ENCODE results near the gene BRIP1.
"Not testable (repeated sequence)": the region's sequence is repeated elsewhere in the genome, so short reads cannot be mapped to it uniquely, and the experiment has no call there.

The BRIP1 gene

GRCh38 chr17:61683466-61683865, 179.9 kb downstream of the BRIP1 start:
- no peak overlapping the region for H3K14ac ChIP-seq (ENCODE audit: low read length)
- no peak for DNase-seq
- WGBS (ENCODE audit: extremely low coverage, insufficient coverage, insufficient read length), result no CpG with 5 or more reads among the region's 2 CpGs
- H2AK5ac ChIP-seq (ENCODE audit: low read length), result no peak overlapping the region
- no peak overlapping the region for H3K4me3 ChIP-seq (ENCODE audit: low read depth, low read length)
- H3K9me3 ChIP-seq (ENCODE audit: insufficient read depth, low read depth, low read length), result no peaks in the 10 kb centered on the region
- no peak overlapping the region for H4K12ac ChIP-seq (ENCODE audit: low read depth, low read length)
- peaks cover 0 to 2% of the 10 kb centered on the region in 2 experiments for H3K4me1 ChIP-seq (ENCODE audit: control insufficient read depth in 1 of 2, insufficient read depth in 2 of 2, low read length in 2 of 2)
- no peak overlapping the region for H3K27ac ChIP-seq (ENCODE audit: low read depth, low read length)
- H2AFZ ChIP-seq (ENCODE audit: insufficient read depth, low read length, poor library complexity), result no peak overlapping the region
- no peaks in the 10 kb centered on the region for H3K27me3 ChIP-seq (ENCODE audit: insufficient read depth, low read length)
- H3K18ac ChIP-seq (ENCODE audit: low read length), result no peak overlapping the region
- H3K79me2 ChIP-seq (ENCODE audit: control insufficient read depth, insufficient read depth, low read length, poor library complexity), result no peaks in the 10 kb centered on the region
- H3K79me1 ChIP-seq (ENCODE audit: low read length), result no peaks in the 10 kb centered on the region
- H4K8ac ChIP-seq (ENCODE audit: low read depth, low read length), result no peak overlapping the region
- H2BK5ac ChIP-seq (ENCODE audit: low read depth, low read length, poor library complexity), result no peak overlapping the region
- H3K36me3 ChIP-seq (ENCODE audit: control insufficient read depth in 1 of 2, insufficient read depth in 2 of 2, low read length in 2 of 2), result no peaks in the 10 kb centered on the region
- H2BK12ac ChIP-seq (ENCODE audit: low read length), result no peak overlapping the region
- H3K4ac ChIP-seq (ENCODE audit: low read depth, low read length), result no peak overlapping the region
- H2BK120ac ChIP-seq (ENCODE audit: insufficient read depth, low read length, poor library complexity), result no peak overlapping the region
- no peak overlapping the region for H3K9ac ChIP-seq (ENCODE audit: low read length)
- no peak overlapping the region for H3K23ac ChIP-seq (ENCODE audit: low read length)
- no peak overlapping the region for H3K4me2 ChIP-seq (ENCODE audit: low read length)
- H4K91ac ChIP-seq (ENCODE audit: low read depth, low read length), result no peak overlapping the region

GRCh38 chr17:61680921-61681320, 182.4 kb downstream of the BRIP1 start:
- Histone ChIP-seq H2AFZ (ENCODE audit: insufficient read depth, low read length, poor library complexity) (no peak overlapping the region), H3K79me1 (ENCODE audit: low read length) (no peaks in the 10 kb centered on the region), H3K14ac (ENCODE audit: low read length) (no peak overlapping the region), H3K4me2 (ENCODE audit: low read length) (no peak overlapping the region), H2BK12ac (ENCODE audit: low read length) (no peak overlapping the region), H3K4ac (ENCODE audit: low read depth, low read length) (no peak overlapping the region), H3K27me3 (ENCODE audit: insufficient read depth, low read length) (no peaks in the 10 kb centered on the region), H3K4me3 (ENCODE audit: low read depth, low read length) (no peak overlapping the region), H3K36me3 (ENCODE audit: control insufficient read depth in 1 of 2, insufficient read depth in 2 of 2, low read length in 2 of 2) (no peaks in the 10 kb centered on the region), H3K23ac (ENCODE audit: low read length) (no peak overlapping the region), H3K18ac (ENCODE audit: low read length) (no peak overlapping the region), H3K79me2 (ENCODE audit: control insufficient read depth, insufficient read depth, low read length, poor library complexity) (no peaks in the 10 kb centered on the region), H3K4me1 (ENCODE audit: control insufficient read depth in 1 of 2, insufficient read depth in 2 of 2, low read length in 2 of 2) (no peaks in the 10 kb centered on the region), H2BK5ac (ENCODE audit: low read depth, low read length, poor library complexity) (no peak overlapping the region), H2AK5ac (ENCODE audit: low read length) (no peak overlapping the region), H4K91ac (ENCODE audit: low read depth, low read length) (no peak overlapping the region), H4K8ac (ENCODE audit: low read depth, low read length) (no peak overlapping the region), H3K27ac (ENCODE audit: low read depth, low read length) (no peak overlapping the region), H2BK120ac (ENCODE audit: insufficient read depth, low read length, poor library complexity) (no peak overlapping the region), H4K12ac (ENCODE audit: low read depth, low read length) (no peak overlapping the region), H3K9me3 (ENCODE audit: insufficient read depth, low read depth, low read length) (no peaks in the 10 kb centered on the region), H3K9ac (ENCODE audit: low read length) (no peak overlapping the region)
- WGBS (ENCODE audit: extremely low coverage, insufficient coverage, insufficient read length), result no CpG with 5 or more reads among the region's 10 CpGs
- no peak for DNase-seq

GRCh38 chr17:61678339-61678738, 185.0 kb downstream of the BRIP1 start:
- no peak overlapping the region for H2AK5ac ChIP-seq (ENCODE audit: low read length)
- H3K79me2 ChIP-seq (ENCODE audit: control insufficient read depth, insufficient read depth, low read length, poor library complexity), result no peaks in the 10 kb centered on the region
- no peak overlapping the region for H4K12ac ChIP-seq (ENCODE audit: low read depth, low read length)
- H3K18ac ChIP-seq (ENCODE audit: low read length), result no peak overlapping the region
- H2BK5ac ChIP-seq (ENCODE audit: low read depth, low read length, poor library complexity), result no peak overlapping the region
- H3K9ac ChIP-seq (ENCODE audit: low read length), result no peak overlapping the region
- no peak overlapping the region for H2AFZ ChIP-seq (ENCODE audit: insufficient read depth, low read length, poor library complexity)
- H3K9me3 ChIP-seq (ENCODE audit: insufficient read depth, low read depth, low read length), result no peaks in the 10 kb centered on the region
- no peak overlapping the region for H3K23ac ChIP-seq (ENCODE audit: low read length)
- H2BK120ac ChIP-seq (ENCODE audit: insufficient read depth, low read length, poor library complexity), result no peak overlapping the region
- H2BK12ac ChIP-seq (ENCODE audit: low read length), result no peak overlapping the region
- H3K4me2 ChIP-seq (ENCODE audit: low read length), result no peak overlapping the region
- no peak overlapping the region for H4K91ac ChIP-seq (ENCODE audit: low read depth, low read length)
- no peak overlapping the region for H3K27ac ChIP-seq (ENCODE audit: low read depth, low read length)
- H3K4ac ChIP-seq (ENCODE audit: low read depth, low read length), result no peak overlapping the region
- H3K79me1 ChIP-seq (ENCODE audit: low read length), result no peaks in the 10 kb centered on the region
- H4K8ac ChIP-seq (ENCODE audit: low read depth, low read length), result no peak overlapping the region
- H3K36me3 ChIP-seq (ENCODE audit: control insufficient read depth in 1 of 2, insufficient read depth in 2 of 2, low read length in 2 of 2), result no peaks in the 10 kb centered on the region
- no peaks in the 10 kb centered on the region for H3K4me1 ChIP-seq (ENCODE audit: control insufficient read depth in 1 of 2, insufficient read depth in 2 of 2, low read length in 2 of 2)
- H3K4me3 ChIP-seq (ENCODE audit: low read depth, low read length), result no peak overlapping the region
- no peaks in the 10 kb centered on the region for H3K27me3 ChIP-seq (ENCODE audit: insufficient read depth, low read length)
- DNase-seq, result no peak
- no CpG with 5 or more reads among the region's 1 CpG for WGBS (ENCODE audit: extremely low coverage, insufficient coverage, insufficient read length)
- no peak overlapping the region for H3K14ac ChIP-seq (ENCODE audit: low read length)

- H3K4me2 ChIP-seq (ENCODE audit: low read length); H3K36me3 ChIP-seq (ENCODE audit: control insufficient read depth in 1 of 2, insufficient read depth in 2 of 2, low read length in 2 of 2); H2BK12ac ChIP-seq (ENCODE audit: low read length); H3K9ac ChIP-seq (ENCODE audit: low read length); DNase-seq; H3K27ac ChIP-seq (ENCODE audit: low read depth, low read length); H4K12ac ChIP-seq (ENCODE audit: low read depth, low read length); H3K14ac ChIP-seq (ENCODE audit: low read length); H3K4ac ChIP-seq (ENCODE audit: low read depth, low read length); H3K18ac ChIP-seq (ENCODE audit: low read length); H3K79me1 ChIP-seq (ENCODE audit: low read length); H2AFZ ChIP-seq (ENCODE audit: insufficient read depth, low read length, poor library complexity); H2BK5ac ChIP-seq (ENCODE audit: low read depth, low read length, poor library complexity); H3K27me3 ChIP-seq (ENCODE audit: insufficient read depth, low read length); H3K4me1 ChIP-seq (ENCODE audit: control insufficient read depth in 1 of 2, insufficient read depth in 2 of 2, low read length in 2 of 2); H3K4me3 ChIP-seq (ENCODE audit: low read depth, low read length); H2BK120ac ChIP-seq (ENCODE audit: insufficient read depth, low read length, poor library complexity); H3K79me2 ChIP-seq (ENCODE audit: control insufficient read depth, insufficient read depth, low read length, poor library complexity); H3K23ac ChIP-seq (ENCODE audit: low read length); H4K91ac ChIP-seq (ENCODE audit: low read depth, low read length); H2AK5ac ChIP-seq (ENCODE audit: low read length); H4K8ac ChIP-seq (ENCODE audit: low read depth, low read length); H3K9me3 ChIP-seq (ENCODE audit: insufficient read depth, low read depth, low read length): not testable (repeated sequence)
- no CpG with 5 or more reads among the region's 7 CpGs for WGBS (ENCODE audit: extremely low coverage, insufficient coverage, insufficient read length)
These were observed 186.0 kb downstream of the BRIP1 start for GRCh38 chr17:61677150-61677811.
